T-helper 1 cell treated with Interleukin-12 subunit alpha and Interleukin-12 subunit beta and Interleukin-4 antibody, amounts not matched to agents 30 μg/mL and 1 μg/mL, for 36 hours (primary cell): ENCODE data around the gene SNX20.

Source experiments
- H3K27ac Mint-ChIP-seq: one replicate; pipeline ENCODE4 v1.8.0; 2021; ENCODE audit warnings: mild to moderate bottlenecking, mixed read lengths
- H3K27me3 Mint-ChIP-seq: one replicate; pipeline ENCODE4 v1.8.0; 2021; ENCODE audit warnings: low read depth, mixed read lengths
- H3K36me3 Mint-ChIP-seq: one replicate; pipeline ENCODE4 v1.8.0; 2021; ENCODE audit warnings: low read depth, mixed read lengths
- H3K4me1 Mint-ChIP-seq: one replicate; pipeline ENCODE4 v1.8.0; 2021; ENCODE audit warnings: low read depth, mixed read lengths
- H3K4me3 Mint-ChIP-seq: one replicate; pipeline ENCODE4 v1.8.0; 2021; ENCODE audit warnings: mild to moderate bottlenecking, moderate library complexity, mixed read lengths
- H3K9me3 Mint-ChIP-seq: one replicate; pipeline ENCODE4 v1.8.0; 2021; ENCODE audit warnings: mixed read lengths

Gene SNX20

DNA sequence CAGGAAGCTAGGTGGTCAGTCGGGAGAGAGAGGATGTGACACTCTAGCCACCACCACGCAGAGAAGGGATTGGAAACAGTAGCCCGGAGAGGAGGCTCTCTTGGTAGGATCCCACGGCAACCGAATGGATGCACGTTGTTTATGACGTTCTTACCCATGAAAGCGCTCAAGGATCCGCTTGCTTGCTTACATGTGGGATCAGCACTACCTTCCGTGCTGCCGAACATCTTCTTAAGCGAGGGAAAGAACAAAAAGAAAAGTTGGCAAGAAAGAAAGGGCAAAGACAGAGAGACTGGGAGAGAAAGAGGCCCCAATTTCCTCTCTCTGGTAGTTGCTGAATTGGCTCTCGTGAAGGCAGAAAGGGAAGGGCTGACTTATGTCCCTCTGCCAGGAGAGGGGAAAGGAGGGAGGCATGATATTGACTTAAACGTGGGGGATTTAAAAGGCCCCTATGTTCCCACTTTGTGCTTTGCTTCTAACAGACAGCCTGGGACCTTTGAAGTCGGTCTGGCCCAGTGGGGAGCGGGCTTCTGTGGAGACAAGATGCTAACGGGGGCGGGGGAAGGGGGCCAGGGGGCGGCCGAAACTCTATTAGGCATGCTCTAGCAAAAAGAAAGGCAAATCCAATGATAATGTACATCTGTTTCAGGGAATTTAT is 35.4 kb downstream of the SNX20 start:
- H3K4me1 Mint-ChIP-seq, result peaks cover 4% of the 10 kb centered on the region
- H3K27ac Mint-ChIP-seq, result no peak overlapping the region
- H3K4me3 Mint-ChIP-seq, result no peak overlapping the region
- no peaks in the 10 kb centered on the region for H3K9me3 Mint-ChIP-seq
- H3K27me3 Mint-ChIP-seq, result peaks cover 4% of the 10 kb centered on the region
- H3K36me3 Mint-ChIP-seq, result no peaks in the 10 kb centered on the region

DNA sequence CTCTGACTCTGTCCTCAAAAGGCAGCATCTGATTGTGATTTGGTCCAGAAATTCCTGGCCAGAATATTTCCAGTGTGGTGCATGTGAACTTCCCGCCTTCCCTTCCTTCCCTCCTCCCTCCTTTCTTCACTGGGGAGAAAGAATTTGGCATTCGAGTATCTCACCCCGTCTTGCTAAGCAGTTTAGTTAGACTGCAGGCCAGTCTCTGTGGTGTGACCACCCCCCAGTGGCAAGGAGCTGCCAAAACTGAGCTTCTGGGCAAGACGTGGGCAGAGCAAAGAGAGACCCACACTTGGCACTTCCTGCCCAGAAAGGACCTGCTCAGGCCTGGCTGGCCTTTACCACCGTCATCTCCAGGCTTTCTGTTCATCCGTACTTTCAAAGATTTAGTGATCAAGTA is 36.4 kb downstream of the SNX20 start:
- peaks cover 4% of the 10 kb centered on the region for H3K27me3 Mint-ChIP-seq
- no peaks in the 10 kb centered on the region for H3K9me3 Mint-ChIP-seq
- no peaks in the 10 kb centered on the region for H3K36me3 Mint-ChIP-seq
- H3K4me3 Mint-ChIP-seq, result no peak overlapping the region
- no peak overlapping the region for H3K27ac Mint-ChIP-seq
- H3K4me1 Mint-ChIP-seq, result peaks cover 4% of the 10 kb centered on the region

DNA sequence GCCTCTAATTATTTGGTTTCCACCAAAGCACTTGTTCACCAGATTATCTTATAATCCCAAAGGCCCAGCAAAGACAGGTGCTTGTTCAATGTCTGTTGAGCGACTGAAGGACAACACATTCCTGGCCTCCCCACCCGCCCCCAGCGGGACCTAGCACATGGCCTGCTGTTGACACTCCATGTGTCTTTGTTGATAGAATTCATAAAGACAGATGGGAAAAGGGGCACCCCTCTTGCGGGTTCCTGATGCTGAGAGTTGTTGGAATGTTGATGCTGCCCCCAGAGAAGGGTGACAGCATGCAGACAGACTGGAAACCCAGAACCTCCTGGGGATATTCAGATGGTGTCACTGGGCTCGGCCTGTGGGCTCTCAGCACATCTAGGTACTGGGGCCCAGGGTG is 36.9 kb downstream of the SNX20 start:
- Mint-ChIP-seq H3K27ac (no peak overlapping the region), H3K36me3 (no peaks in the 10 kb centered on the region), H3K4me1 (peaks cover 6% of the 10 kb centered on the region), H3K27me3 (peaks cover 4% of the 10 kb centered on the region), H3K9me3 (no peaks in the 10 kb centered on the region), H3K4me3 (no peak overlapping the region)

GRCh38 chr16:50643192-50643591 is 37.9 kb downstream of the SNX20 start:
- Mint-ChIP-seq H3K9me3 (no peaks in the 10 kb centered on the region), H3K4me1 (peaks cover 6% of the 10 kb centered on the region), H3K27me3 (peaks cover 4% of the 10 kb centered on the region), H3K4me3 (no peak overlapping the region), H3K36me3 (no peaks in the 10 kb centered on the region), H3K27ac (no peak overlapping the region)

- Mint-ChIP-seq H3K36me3 (no peaks in the 10 kb centered on the region), H3K27me3 (peaks cover 4% of the 10 kb centered on the region), H3K4me1 (peaks cover 6% of the 10 kb centered on the region), H3K4me3 (no peak overlapping the region), H3K27ac (no peak overlapping the region), H3K9me3 (no peaks in the 10 kb centered on the region)
These were observed 38.8 kb downstream of the SNX20 start for GRCh38 chr16:50642349-50642748.

- no peak overlapping the region for H3K27ac Mint-ChIP-seq
- peaks cover 4% of the 10 kb centered on the region for H3K27me3 Mint-ChIP-seq
- H3K4me1 Mint-ChIP-seq, result peaks cover 6% of the 10 kb centered on the region
- no peaks in the 10 kb centered on the region for H3K9me3 Mint-ChIP-seq
- no peak overlapping the region for H3K4me3 Mint-ChIP-seq
- H3K36me3 Mint-ChIP-seq, result no peaks in the 10 kb centered on the region
These were observed 39.3 kb downstream of the SNX20 start for GRCh38 chr16:50641818-50642187.

DNA sequence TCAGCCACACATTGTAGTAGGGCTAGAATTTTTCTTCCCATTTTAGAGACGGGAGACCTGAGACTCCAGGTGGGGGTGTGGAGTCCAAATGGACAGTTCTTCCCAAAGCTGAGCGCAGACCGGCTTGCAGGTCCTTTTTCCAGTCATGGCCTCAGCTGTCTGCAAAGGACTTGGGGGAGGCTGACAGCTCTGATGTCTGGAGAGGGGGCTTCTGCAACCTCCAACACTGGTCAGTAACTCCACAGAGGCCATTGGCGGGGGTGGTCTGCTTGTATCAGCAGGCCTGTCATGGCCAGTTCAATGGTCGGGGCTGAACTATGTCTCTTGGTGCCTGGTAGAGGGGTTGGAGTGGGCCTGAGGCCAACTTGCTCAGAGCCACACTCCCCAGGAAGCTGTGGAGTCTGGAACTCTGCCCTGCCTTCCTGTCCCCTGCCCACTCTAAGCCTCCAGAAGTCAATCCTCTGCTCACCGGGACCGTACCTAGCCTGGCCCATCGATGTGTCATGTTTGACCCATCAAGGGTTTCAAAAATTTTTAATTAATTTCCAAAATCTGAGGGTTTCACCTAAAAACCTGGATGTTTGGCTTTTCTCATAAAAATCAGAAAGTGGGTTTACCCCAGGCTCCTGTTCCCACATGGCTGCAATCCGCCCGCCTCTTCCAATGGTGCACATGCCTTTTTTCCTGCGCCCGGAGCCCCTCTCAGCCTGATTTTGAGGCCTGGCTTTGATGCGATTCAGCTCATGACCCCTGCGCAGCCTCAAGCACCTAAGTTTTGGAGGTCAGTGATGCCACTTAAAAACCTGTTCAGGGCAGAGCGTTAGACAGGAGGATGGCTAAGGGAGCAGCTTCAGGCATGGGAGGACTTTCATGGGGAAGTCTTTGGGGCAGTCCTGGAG is 39.9 kb downstream of the SNX20 start:
- no peaks in the 10 kb centered on the region for H3K9me3 Mint-ChIP-seq
- no peak overlapping the region for H3K27ac Mint-ChIP-seq
- no peak overlapping the region for H3K4me3 Mint-ChIP-seq
- no peaks in the 10 kb centered on the region for H3K36me3 Mint-ChIP-seq
- H3K4me1 Mint-ChIP-seq, result peaks cover 6% of the 10 kb centered on the region
- peaks cover 4% of the 10 kb centered on the region for H3K27me3 Mint-ChIP-seq

DNA sequence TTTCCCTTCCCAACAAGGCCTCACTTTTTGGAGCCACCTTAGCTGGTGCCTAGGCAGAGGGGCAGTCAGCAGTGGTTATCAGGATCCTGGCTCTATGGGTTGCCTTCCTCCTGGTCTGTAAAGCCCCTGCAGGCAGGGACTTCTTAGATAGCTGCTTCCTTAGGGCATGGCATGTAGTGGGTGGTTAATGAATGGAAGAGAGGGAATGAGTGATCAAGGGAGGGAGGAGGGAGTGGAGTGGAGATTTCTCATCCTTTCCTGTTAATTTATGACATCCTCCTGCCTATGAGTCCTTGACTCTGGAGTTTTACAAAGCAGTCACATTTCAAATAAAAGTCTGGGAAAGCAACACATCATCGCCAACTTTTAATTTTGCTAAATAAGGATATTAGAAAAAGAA is 40.7 kb downstream of the SNX20 start:
- H3K4me1 Mint-ChIP-seq, result peaks cover 6% of the 10 kb centered on the region
- no peaks in the 10 kb centered on the region for H3K36me3 Mint-ChIP-seq
- no peak overlapping the region for H3K4me3 Mint-ChIP-seq
- peaks cover 4% of the 10 kb centered on the region for H3K27me3 Mint-ChIP-seq
- H3K9me3 Mint-ChIP-seq, result no peaks in the 10 kb centered on the region
- H3K27ac Mint-ChIP-seq, result no peak overlapping the region

DNA sequence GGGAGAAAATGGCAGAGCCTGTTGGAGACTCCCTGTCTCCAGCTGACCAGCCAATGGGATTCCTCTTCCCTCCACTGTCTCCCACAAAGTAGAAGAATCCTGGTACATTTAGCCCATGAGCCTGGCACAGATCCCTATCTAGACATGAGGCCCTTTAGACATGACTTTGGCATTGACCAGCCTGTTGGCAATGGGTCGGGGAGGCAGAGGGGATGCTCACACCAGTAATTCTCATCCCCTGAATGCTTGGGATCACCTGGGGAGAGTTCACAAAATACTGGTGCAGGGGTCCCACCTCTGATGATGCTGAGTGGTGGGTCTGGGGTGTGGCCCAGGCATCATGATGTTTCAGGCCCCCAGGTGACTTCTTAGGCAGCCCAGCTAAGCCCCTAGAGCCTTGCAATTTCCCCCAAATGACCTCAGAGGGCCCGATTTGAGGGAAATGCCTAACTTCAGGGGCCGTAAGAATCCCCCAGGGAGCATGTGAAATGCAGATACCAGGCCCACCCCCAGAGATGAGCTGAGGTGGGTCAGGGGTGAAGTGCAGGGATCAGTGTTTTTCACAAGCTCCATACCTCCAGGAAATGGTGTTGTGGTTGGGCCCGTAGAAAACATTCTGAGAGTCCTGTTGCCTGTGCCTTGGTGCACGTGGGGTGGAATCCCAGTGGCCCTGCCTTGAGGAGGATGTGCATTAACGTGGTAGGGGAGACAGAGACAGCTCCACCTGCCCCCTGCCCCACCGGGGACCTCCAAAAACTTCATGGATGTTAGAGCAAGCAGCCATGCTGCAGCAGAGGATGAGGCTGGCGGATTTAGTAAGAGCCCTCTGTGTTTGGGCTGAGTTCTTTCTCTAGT is 42.1 kb downstream of the SNX20 start:
- Mint-ChIP-seq H3K4me1 (peaks cover 2% of the 10 kb centered on the region), H3K27me3 (no peaks in the 10 kb centered on the region), H3K9me3 (no peaks in the 10 kb centered on the region), H3K27ac (no peak overlapping the region), H3K36me3 (no peaks in the 10 kb centered on the region), H3K4me3 (no peak overlapping the region)

GRCh38 chr16:50637716-50638602 is 43.2 kb downstream of the SNX20 start:
- Mint-ChIP-seq H3K27ac (no peak overlapping the region), H3K27me3 (no peaks in the 10 kb centered on the region), H3K36me3 (no peaks in the 10 kb centered on the region), H3K4me3 (no peak overlapping the region), H3K9me3 (no peaks in the 10 kb centered on the region), H3K4me1 (peaks cover 2% of the 10 kb centered on the region)

DNA sequence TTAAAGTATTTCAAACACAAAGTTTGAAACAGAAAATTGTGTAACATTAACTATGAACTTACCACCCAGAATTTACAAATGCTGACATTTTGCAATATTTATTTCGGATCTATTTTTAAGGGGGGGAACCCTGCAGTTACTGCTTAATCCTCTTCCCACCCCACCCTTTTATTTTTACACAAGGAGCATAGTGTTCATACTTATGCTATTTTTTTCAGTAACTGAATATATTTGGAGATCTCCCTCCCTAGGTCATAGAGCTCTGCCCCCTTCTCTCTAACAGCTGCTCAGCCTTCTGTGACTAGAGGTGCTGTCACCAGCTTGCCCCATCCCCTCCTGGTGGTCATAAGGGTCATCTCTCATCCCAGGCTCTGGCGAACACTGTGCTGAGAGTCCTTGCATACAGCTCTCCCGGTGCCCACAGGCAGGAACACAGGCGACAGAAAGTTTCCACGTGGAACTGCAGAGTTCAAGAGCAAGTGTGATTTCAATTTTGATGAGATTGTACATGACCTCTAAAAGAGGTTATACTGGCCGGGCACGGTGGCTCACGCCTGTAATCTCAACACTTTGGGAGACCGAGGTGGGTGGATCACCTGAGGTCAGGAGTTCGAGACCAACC is 44.2 kb downstream of the SNX20 start:
- peaks cover 2% of the 10 kb centered on the region for H3K4me1 Mint-ChIP-seq
- H3K27me3 Mint-ChIP-seq, result no peaks in the 10 kb centered on the region
- H3K36me3 Mint-ChIP-seq, result no peaks in the 10 kb centered on the region
- no peak overlapping the region for H3K27ac Mint-ChIP-seq
- no peak overlapping the region for H3K4me3 Mint-ChIP-seq
- H3K9me3 Mint-ChIP-seq, result no peaks in the 10 kb centered on the region

GRCh38 chr16:50635505-50636392 is 45.4 kb downstream of the SNX20 start:
- Mint-ChIP-seq H3K9me3 (no peaks in the 10 kb centered on the region), H3K4me1 (peaks cover 2% of the 10 kb centered on the region), H3K27me3 (no peaks in the 10 kb centered on the region), H3K36me3 (no peaks in the 10 kb centered on the region), H3K4me3 (no peak overlapping the region), H3K27ac (no peak overlapping the region)

DNA sequence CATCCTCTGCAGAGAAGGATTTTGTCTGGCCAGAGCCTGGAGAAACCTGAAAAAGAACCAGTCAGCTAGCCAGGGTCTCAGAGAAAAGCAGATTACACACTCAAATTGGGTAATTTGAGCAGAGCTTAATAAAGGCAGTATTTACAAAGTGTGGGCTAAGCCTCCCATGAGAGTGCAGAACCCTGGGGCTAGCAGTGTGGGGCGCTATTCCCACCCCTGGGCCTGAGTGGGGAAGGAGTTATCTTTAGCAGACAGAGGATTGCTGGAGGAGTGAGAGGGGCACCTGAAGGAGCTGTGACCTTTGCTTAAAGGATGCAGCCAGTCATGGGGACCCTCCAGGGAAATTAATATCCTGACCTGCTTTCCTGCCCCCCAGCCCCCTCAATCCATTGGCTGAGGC is 46.2 kb downstream of the SNX20 start:
- no peaks in the 10 kb centered on the region for H3K36me3 Mint-ChIP-seq
- no peaks in the 10 kb centered on the region for H3K9me3 Mint-ChIP-seq
- H3K4me3 Mint-ChIP-seq, result no peak overlapping the region
- H3K4me1 Mint-ChIP-seq, result peaks cover 2% of the 10 kb centered on the region
- no peaks in the 10 kb centered on the region for H3K27me3 Mint-ChIP-seq
- no peak overlapping the region for H3K27ac Mint-ChIP-seq
